Measurements from ENCODE around the gene MAD1L1. TPM values are rescaled to one million over a fixed set of nuclear protein-coding genes. Genes with fewer than 3 reads are reported as not detected.

The MAD1L1 gene
- total RNA-seq, 1 experiment from 2014 or later, result 43.8 TPM

GRCh38 chr7:2225830-2226229, 6.9 kb downstream of the MAD1L1 start:
- POLR2A ChIA-PET, result no interaction called here
- DNase-seq (ENCODE audit: low spot score) (no peak), ATAC-seq (no peak)
- H3K4me1 Mint-ChIP-seq, result no peaks in the 10 kb centered on the region
- H3K27ac Mint-ChIP-seq, result no peak overlapping the region; the same call in 1 of the 2 replicates
- no peaks in the 10 kb centered on the region for H3K9me3 Mint-ChIP-seq
- CTCF ChIA-PET, result no interaction called here
- H3K4me3 Mint-ChIP-seq, result no peak overlapping the region
- no peak for TF ChIP-seq GTF2I (CRISPR knock-in tag; conservative IDR thresholded peaks at IDR 0.05)
- TF ChIP-seq USF1 (CRISPR knock-in tag; IDR thresholded peaks at IDR 0.05), result no peak
- no peak for TF ChIP-seq ZNF263 (CRISPR knock-in tag; IDR thresholded peaks at IDR 0.05; ENCODE audit: low read depth)
- TF ChIP-seq MLX (CRISPR knock-in tag; IDR thresholded peaks at IDR 0.05), result no peak
- no peak for TF ChIP-seq ATF2 (CRISPR knock-in tag; IDR thresholded peaks at IDR 0.05; ENCODE audit: borderline replicate concordance, low read depth)
- no peak for TF ChIP-seq ESRRA (CRISPR knock-in tag; IDR thresholded peaks at IDR 0.05; ENCODE audit: borderline replicate concordance)
- no peak for TF ChIP-seq CTCF (IDR thresholded peaks at IDR 0.05)
- TF ChIP-seq MAX (CRISPR knock-in tag; IDR thresholded peaks at IDR 0.05), result no peak
- no peak for TF ChIP-seq ATF1 (CRISPR knock-in tag; IDR thresholded peaks at IDR 0.05)
- no peaks in the 10 kb centered on the region for H3K27me3 Mint-ChIP-seq (ENCODE audit: low read depth)
- peaks cover 62% of the 10 kb centered on the region for H3K36me3 Mint-ChIP-seq

GRCh38 chr7:2225336-2225735, 7.4 kb downstream of the MAD1L1 start:
- ChIA-PET POLR2A (no interaction called here), CTCF (no interaction called here)
- peaks cover 66% of the 10 kb centered on the region for H3K36me3 Mint-ChIP-seq
- H3K4me1 Mint-ChIP-seq, result no peaks in the 10 kb centered on the region
- ATAC-seq, result no peak
- no peak overlapping the region for H3K27ac Mint-ChIP-seq
- no peak for DNase-seq (ENCODE audit: low spot score)
- H3K27me3 Mint-ChIP-seq (ENCODE audit: low read depth), result no peaks in the 10 kb centered on the region
- no peaks in the 10 kb centered on the region for H3K9me3 Mint-ChIP-seq
- TF ChIP-seq SMAD4 (CRISPR knock-in tag; IDR thresholded peaks at IDR 0.05) (no peak), ZNF396 (CRISPR knock-in tag; IDR thresholded peaks at IDR 0.05; ENCODE audit: borderline replicate concordance) (no peak), ATF1 (CRISPR knock-in tag; IDR thresholded peaks at IDR 0.05) (no peak), ZNF512 (CRISPR knock-in tag; IDR thresholded peaks at IDR 0.05; ENCODE audit: borderline replicate concordance) (no peak), GRHL2 (CRISPR knock-in tag; IDR thresholded peaks at IDR 0.05; ENCODE audit: insufficient replicate concordance, severe bottlenecking) (no peak), JAZF1 (CRISPR knock-in tag; IDR thresholded peaks at IDR 0.05) (no peak), PRRX2 (CRISPR knock-in tag; IDR thresholded peaks at IDR 0.05) (no peak), GTF2I (CRISPR knock-in tag; conservative IDR thresholded peaks at IDR 0.05) (no peak), RELA (CRISPR knock-in tag; IDR thresholded peaks at IDR 0.05; ENCODE audit: borderline replicate concordance) (no peak), ZMAT4 (CRISPR knock-in tag; IDR thresholded peaks at IDR 0.05) (no peak), CTCF (IDR thresholded peaks at IDR 0.05) (no peak), TEAD1 (CRISPR knock-in tag; IDR thresholded peaks at IDR 0.05) (no peak), SMAD3 (CRISPR knock-in tag; IDR thresholded peaks at IDR 0.05; ENCODE audit: borderline replicate concordance) (no peak), NR3C1 (CRISPR knock-in tag; conservative IDR thresholded peaks at IDR 0.05; ENCODE audit: low read depth) (no peak)
- H3K4me3 Mint-ChIP-seq, result no peak overlapping the region
